Stimulated activated CD4-positive, alpha-beta T cell treated with anti-CD3 and anti-CD28 coated beads, Interleukin-1b, Interleukin-23, amount 100 ng/mL, for 24 hours (primary cell): Measurements from ENCODE around the gene RNASE4.
"Not testable (repeated sequence)": the region's sequence is repeated elsewhere in the genome, so short reads cannot be mapped to it uniquely, and the experiment has no call there.

ENCODE experiments used
- DNase-seq, 4 experiments: peaks; one replicate each; pipeline ENCODE4 v3.0.0-alpha.2; 2020; ENCODE audit warnings: low read depth in 4 of 4, low spot score in 1 of 4

RNASE4 gene

DNA sequence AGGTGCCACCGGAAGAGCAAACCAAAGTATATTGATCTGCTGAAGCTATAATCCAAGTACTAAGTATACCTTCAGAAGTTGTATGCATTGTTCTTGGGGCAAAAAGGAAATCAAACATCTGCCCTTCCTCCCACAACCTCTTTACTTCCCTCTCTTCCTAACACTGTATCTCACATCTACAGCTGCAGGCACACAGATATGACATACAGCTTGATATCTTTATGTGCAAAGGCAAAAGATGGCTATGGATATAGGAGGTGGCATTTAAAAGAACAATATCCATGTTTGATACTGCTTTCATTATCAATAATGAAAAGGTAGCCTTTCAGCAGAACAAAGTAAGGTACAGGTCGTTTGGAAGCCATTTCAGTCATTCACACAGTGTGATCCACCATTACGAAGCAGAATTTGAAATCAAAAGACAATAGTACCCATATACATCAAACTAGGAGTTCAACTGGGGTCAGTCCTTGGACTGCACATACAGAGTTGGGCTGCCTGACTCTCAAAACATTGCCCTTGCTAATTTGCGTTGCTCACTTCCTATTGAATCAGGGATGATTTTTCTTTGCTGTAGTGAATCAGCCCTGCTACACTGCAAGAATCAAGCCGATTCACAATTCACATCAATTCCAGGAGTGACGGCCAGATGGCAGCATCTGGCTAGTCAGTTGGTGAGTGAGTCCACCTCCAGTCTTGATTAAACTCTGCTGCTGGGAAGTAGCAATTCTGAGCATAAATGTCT, 13.1 kb downstream of the RNASE4 start:
- peak; percentile 17 to 45 (median 29) for DNase-seq

DNA sequence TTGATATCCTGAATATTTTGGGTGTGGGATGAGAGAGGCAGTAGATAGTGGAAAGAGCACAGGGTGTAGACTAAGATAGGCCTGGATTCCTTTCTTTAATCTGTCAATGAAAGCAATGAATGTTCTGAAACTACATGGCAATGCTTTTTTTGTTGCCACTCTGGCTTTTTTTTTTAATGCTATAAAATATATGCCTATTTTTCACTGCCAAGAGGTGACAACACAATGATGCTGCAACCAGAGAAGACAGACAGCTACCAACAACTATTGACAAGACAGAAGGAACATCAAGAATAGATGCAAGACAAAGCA, 13.6 kb downstream of the RNASE4 start:
- no peak for DNase-seq

DNA sequence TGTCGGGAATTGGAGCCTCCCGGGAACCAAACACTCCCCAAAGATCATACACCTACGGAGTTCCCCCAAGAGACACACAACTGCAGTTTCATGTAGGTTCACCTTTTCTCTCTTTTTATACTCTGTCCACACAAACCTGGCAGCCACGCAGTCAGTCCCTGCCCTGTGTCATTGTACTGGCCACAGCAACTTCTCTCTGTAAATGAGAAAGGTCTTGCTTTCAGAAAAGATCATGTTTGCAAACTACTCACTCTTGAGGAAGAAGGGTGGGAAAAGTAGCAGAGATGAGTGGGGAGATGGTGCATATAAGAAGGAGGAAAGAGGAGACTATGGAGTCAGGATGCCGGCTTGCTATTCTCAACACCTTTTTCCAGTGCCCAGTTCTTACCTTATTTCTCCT, 14.6 kb downstream of the RNASE4 start:
- DNase-seq: no peak

DNA sequence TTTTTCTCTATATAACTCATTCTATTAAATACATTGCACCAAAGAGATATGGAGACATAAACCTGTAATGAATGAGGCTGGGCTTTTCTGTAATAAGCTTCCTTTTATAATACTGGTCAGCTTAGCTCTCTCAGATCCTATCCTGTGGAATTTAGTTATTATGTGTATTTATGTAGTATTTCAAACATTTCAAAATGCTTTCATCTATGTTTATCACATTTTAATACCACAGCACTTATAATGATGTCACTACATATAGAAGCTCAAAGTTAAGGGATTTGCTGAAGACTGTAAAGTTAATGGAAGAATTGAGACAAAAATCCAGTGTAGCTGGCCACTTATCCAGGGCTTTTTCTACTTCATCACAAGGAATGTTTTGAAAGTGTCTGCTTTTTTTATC, 15.6 kb downstream of the RNASE4 start:
- DNase-seq: no peak

DNA sequence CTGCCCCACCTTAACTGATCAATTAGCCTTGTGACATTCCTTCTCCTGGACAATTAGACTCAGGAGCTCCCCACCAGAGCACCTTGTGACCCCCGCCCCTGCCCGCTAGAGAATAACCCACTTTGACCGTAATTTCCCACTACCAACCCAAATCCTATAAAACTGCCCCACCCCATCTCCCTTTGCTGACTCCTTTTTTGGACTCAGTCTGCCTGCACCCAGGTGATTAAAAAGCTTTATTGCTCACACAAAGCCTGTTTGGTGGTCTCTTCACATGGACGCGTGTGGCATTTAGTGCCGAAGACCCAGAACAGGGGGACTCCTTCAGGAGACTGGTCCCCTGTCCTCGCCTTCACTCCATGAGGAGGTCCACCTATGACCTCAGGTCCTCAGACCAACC, 16.6 kb downstream of the RNASE4 start:
- DNase-seq: not testable (repeated sequence)

DNA sequence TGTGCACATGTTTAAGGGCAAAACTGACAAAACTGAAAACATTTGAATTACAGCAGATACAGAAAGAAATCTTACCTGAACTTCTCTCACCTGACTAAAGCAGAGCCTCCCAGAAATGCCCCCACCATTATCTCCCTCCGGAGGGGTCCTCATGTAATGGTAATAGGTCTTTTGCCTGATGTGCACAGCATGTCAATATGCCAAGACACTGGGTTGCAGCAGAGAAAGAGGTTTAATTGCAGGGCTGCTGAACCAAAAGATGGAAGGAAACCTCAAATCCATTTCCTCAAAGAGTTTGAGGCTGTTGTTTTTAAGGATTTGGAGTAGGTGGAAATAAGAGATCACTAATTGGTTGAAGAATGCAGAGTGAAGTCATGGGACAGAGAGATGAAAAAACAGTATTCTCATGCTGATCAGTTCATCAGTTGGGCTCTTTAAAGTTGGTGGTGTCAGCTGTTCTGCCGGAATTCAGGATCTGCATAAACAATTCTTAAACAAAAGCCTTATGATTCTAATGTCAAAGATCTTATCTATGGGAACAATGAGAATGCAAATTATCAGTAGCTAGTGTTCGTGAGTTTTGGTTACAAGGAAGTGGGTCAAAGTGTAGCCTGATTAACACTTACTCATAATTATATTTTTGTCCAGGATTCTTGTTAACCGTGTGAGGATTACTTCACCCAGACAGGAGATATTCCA, 22.4 kb downstream of the RNASE4 start:
- DNase-seq: no peak

DNA sequence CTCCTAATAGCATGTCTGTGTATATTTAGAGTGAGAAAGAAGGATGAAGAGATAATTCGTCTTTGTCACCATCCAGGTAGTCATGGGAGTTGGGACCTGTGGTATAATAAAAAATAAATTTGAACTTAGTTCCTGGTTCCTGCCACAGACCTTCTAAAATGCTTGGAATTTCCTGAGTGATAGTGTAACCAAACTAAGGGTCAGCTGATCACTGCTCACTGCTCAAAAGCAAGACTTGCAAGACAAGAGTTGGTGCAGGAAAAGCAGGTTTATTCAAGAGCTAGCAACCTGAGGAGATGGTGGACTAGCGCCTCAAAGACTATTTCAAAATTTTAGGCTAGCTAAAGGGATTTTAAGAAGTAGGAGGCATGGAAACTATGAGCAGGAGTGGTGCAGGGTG, 23.3 kb downstream of the RNASE4 start:
- no peak for DNase-seq

DNA sequence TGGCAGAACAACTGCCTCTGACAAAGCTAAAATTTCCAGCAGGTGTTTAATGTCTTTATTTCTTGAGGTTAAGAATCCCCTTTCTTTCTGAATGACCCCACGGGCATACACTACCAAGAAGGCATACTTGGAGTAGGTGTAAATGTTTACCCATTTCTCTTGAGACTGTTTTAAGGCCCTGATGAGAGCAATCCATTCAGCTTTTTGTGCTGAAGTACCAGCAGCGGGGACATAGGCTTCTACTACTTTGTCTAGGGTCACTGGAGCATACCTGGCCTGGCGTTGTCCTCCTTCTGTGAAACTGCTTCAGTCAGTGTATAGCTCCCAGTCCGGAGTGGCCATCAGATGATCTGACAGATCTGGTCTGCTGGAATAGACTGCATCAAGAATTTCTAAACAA, 26.9 kb downstream of the RNASE4 start:
- DNase-seq: no peak

DNA sequence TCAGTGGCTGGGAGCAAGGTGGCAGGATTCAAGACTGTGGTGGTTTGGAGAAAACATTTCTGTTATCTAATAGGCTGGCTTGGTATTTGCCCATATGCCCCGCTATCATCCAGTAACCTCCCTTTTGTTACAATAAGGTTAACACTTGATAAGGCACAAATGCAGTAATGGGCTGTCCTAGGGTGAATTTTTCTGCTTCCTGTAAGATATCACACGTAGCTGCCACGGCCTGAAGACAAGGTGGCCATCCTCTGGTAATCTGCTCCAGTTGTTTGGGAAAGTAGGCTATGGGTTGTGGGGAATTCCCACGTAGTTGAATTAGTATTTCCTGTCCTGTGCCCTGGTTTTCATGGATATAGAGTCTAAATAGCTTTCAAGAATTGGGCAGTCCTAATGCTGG, 27.3 kb downstream of the RNASE4 start:
- DNase-seq: no peak

DNA sequence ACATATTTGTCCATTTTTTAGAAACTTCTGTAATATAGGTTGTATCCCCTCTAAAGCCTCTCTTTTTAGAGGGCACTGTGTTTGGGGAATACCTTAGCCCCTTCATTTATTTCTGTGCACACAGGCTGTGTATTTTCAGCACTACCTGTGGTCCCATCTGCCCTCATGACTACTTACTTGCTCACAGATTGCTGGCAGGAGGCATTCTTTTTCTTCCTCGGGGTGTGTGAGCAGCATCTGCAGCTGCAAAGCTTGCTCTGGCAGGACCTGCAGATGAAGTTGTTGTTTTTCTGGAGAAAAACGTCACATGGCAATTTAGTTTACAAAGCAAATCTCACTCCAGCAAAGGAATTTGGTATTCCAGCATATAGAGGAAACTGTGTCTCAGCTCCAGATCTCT, 28.5 kb downstream of the RNASE4 start:
- DNase-seq: no peak

DNA sequence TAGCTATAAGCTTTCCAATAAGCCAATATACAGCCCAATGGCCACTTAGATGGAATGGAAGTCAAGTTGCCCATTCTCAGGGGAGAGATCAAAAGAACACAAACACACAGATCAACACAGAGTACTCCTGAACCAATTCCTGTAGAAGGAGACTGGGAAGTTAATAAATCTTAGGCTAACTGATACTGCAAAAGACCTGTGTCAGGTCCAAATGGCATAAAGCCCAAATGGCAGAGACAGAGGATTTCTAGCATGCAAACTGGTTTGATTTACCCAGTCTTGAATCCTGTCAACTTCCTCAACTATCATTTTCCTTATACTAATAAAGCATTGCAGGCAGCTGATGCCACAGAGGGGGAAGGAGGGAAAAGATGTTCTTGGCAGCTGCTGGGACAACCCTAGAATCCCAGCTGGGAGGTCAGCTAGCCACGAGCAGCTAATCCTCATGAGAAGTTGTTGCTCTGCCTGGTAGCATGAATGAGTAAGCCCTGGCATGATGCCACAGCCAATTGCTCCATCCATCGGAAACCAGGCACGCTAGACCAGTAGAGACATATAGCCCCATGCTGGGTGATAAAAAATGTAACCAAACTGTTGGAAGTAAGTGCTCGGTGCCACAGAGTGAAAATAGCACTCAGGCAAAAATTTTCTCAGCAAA, 30.4 kb downstream of the RNASE4 start:
- DNase-seq: no peak

DNA sequence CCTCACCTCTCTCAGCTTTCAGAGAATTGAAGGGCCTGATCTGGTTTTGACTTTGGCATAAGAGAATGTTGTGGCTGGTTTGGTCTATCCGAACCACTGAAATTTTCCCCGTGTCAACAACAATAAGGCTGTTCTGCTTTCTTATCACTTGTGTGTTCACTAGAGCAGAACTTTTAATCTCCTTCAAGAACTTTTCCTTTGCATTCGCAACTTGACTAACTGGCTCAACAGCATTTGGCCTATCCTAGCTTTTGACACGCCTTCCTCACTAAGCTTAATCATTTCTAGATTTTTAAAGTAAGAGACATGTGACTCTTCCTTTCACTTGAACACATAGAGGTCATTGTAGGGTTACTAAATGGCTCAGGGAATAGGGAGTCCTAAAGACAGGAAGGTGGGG, 35.4 kb downstream of the RNASE4 start:
- no peak for DNase-seq

DNA sequence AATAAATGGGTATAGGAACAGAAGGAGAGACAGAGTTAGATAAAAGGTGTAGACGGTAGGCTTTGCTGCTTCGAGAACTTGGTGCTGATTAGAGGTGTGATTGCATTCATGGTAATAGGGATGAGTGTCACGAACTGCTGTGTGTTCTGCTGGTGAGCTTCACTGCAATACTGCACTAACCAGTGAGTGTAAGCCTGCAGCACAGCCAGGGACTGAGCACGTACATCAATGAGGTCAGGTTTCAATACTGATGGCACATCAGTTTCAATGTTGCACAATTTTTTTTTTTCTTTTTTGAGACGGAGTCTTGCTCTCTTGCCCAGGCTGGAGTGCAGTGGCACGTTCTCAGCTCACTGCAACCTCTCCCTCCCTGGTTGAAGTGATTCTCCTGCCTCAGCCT, 36.4 kb downstream of the RNASE4 start:
- no peak for DNase-seq

DNA sequence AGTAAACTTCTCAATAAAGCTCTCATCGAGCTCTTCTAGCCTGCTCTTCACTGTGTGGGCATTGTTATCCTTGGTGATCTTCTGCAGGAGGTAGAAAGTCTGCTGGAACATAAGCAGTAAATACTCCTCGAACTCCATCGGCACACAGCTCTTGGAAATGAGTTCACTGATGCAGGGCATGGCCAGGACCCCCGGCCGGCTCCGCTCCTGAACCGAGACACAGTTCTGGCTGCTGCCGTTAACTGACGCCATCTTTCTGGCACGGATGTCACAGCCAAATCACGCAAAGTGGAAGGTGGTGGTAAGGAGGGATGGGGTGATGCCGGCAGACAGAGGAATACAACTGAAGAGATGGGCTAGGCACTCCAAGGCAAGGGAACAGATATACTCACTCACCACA, 37.7 kb downstream of the RNASE4 start:
- no peak for DNase-seq

DNA sequence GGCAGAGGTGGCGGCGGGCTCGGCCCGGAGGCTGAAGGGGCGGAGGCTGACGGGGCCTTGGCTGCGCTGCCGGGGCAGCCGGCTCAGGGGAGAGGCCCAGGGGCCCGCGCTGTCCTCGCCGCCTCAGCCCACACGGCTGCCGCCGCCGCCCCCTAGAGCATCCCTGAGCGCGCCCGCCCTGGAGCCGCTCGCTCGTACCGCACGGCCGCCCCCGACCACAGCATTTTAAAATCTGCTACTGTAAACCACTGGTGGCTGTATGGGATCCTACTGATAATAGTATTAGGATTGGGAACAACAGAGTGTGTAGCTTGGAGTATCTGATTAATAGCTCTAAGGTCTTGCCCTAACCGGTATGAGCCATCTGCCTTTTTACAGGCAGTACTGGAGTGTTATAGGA, 39.1 kb downstream of the RNASE4 start:
- no peak for DNase-seq

DNA sequence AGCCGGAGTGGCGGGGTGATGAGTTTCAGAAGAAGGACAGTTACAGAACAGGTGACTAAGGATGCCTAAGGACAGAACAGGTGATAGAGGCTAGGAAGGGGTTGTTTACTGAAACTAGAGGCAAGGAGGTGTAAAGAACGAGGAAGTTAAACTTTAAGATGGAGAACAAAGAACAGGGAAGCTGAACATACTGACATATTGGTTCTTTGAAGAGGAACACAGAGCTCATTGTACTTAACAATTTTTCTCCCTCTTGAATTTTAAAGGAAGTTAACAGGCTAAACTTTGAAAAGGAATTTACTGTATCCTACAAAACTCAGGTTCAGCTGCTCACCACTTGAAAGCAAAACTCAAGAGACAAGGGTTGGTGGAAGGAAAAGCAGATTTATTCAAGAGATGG, 41.8 kb downstream of the RNASE4 start:
- DNase-seq: not testable (repeated sequence)

DNA sequence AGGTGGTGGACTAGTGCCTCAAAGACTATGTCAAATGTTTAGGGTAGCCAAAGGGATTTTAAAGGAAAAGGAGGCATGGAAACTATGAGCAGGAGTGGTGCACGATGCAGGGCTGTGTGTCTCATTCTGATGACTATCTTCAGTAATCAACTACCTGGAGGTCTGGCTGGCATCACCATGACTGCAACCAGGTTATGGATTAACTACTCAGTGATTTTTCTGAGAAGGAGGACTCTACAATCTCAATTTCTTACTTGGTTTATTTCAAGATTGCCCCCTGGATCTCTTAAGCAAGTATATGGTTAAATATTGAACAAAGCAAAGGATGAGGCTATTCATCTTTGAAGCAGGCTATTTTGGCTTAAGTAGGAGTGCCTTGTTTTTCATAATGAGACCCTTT, 42.2 kb downstream of the RNASE4 start:
- DNase-seq: no peak

DNA sequence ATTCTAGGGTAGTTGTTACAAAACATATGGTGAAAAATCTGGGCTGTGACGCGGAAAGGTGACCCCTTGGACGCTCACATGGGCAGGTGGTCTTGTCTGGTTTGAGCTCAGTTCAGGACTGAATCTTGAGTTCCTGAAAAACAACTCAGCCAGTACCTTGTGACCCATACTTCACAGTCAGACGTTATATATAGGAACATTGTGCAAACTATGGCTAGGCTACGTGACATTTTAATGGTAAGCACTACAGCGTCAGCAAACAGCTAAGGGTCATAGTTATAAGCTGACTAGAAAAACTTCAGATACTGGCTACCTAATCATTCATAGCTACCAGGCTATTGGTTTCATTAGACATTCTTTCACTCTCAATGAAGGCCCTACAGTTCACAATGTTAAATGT, 46.5 kb downstream of the RNASE4 start:
- no peak for DNase-seq

DNA sequence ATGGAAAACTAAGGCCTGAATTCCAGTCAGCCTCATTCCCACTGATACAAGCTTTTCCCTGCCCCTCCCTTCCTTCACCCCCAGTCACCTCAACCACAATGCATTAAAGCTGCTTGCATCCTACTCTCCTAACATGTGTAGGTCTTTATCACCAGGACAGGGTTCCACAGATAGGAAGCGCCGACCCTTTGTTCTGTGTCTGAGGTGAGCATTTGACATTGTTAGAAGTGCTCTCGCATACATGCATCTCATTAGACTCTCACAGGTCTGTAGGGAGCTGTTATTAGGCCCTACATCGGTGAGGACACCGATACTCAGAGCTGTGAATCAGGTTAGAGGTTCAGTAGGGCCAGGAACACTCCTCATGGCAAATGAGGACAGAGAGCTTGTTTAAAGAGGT, 48.1 kb downstream of the RNASE4 start:
- DNase-seq: no peak

DNA sequence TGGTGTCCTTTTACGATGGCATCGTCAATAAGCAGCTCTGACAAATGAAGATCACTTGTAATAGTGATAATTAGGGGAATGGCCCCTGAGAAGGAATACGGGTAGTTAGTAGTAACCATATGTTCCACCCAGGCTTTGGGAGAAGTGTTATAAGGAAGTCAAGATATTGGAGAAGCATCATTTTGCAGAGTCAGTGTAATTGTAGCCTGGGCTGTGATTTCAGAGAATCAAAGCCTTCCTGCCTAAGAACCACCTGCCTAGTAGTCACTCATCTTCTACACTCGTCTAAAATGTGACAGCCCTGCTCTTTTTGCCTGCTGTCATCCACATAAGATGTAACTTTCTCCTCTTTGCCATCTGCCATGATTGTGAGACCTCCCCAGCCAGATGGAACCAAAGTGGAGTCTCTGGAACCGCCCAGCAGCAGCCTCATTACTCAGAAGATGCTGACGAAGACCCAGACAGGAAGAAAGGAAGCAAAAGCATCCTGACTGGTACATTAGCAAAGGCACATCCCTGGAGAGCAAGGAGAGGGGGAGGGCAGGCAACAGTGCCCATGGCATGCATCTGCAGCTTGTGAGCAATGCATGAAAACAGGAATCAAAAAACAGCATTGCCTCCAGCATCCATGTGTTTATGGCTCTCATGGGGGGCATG, 48.7 kb downstream of the RNASE4 start:
- no peak for DNase-seq

DNA sequence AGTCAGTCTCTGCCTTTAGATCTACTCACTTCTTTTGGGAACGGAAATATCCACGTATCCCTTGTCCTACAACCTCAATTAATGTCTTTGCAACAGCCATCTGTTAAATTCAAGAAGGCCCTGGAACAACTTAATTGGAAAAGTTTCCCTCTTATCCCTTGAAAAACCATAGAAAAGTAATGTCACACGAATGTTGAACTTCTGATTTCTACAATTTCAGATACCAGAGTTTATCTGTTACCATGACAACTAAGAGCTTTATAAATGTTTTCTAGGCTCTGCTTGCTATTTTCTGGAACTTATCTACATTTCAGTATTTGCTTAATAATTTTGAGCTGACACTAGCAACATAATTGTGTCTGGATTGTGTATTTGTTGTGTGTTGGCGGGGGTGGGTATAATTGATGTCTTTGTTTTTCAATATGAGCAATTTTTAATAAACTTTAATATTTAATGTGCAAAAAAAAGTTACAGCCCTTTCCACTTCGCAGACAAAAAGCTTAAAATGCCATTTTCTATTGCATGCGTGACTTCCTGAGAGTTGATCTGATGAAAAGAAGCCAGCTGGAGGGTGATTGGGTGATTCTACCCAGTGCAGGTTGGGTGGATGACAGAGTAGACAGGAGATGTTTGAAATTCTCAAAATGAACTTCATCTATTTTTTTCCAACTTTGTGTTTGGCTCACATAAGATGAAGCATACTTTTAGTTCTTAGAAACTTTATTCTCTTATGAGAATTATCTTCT, 49.5 kb downstream of the RNASE4 start:
- no peak for DNase-seq
